GM23338 (cell line): ENCODE results near the gene MYCN. TPM values are rescaled to one million over a fixed set of nuclear protein-coding genes. Genes with fewer than 3 reads are reported as not detected.

ENCODE experiments used
- ATAC-seq: fragments of 200-7000 bp; cut with Tn5 transposase; 3 replicates; pipeline ENCODE4 v1.9.1; 2020
- DNase-seq: peaks from one replicate; pipeline ENCODE4 v3.0.0-alpha.2; 2015; ENCODE audit warnings: low spot score
- H2AFZ ChIP-seq: fragments of 200-600 bp; sonication (generic); 2 replicates; pipeline ENCODE4 v1.8.0; 2016; ENCODE audit warnings: antibody characterized with exemption, mild to moderate bottlenecking, moderate library complexity
- H3F3A ChIP-seq: fragments of 200-600 bp; sonication (generic); replicated peaks from 2 replicates; pipeline ENCODE4 v1.8.0; 2017; ENCODE audit warnings: antibody characterized with exemption, mixed run types, low read depth
- H3K27ac ChIP-seq: fragments of 200-600 bp; sonication (generic); 2 replicates; pipeline ENCODE4 v1.6.1; 2016; ENCODE audit warnings: low read depth
- H3K27me3 ChIP-seq: fragments of 200-600 bp; sonication (generic); 2 replicates; pipeline ENCODE4 v1.8.0; 2016; ENCODE audit warnings: mild to moderate bottlenecking, mixed run types, moderate library complexity; ENCODE audit not compliant: insufficient read depth
- H3K36me3 ChIP-seq: fragments of 200-600 bp; sonication (generic); 2 replicates; pipeline ENCODE4 v1.8.0; 2016; ENCODE audit warnings: mild to moderate bottlenecking; ENCODE audit not compliant: insufficient read depth
- H3K4me1 ChIP-seq: fragments of 200-600 bp; sonication (generic); 2 replicates; pipeline ENCODE4 v1.8.0; 2016; ENCODE audit warnings: mild to moderate bottlenecking, moderate library complexity; ENCODE audit not compliant: insufficient read depth
- H3K4me2 ChIP-seq: fragments of 200-600 bp; sonication (generic); 2 replicates; pipeline ENCODE4 v1.7.1; 2017; ENCODE audit warnings: mixed run types
- H3K4me3 ChIP-seq: fragments of 200-600 bp; sonication (generic); 2 replicates; pipeline ENCODE4 v1.6.1; 2016; ENCODE audit warnings: mixed run types
- H3K79me2 ChIP-seq: fragments of 200-600 bp; sonication (generic); replicated peaks from 2 replicates; pipeline ENCODE4 v1.8.0; 2017; ENCODE audit warnings: mild to moderate bottlenecking; ENCODE audit not compliant: insufficient read depth
- H3K9me2 ChIP-seq: fragments of 200-600 bp; sonication (generic); 2 replicates; pipeline ENCODE4 v1.8.0; 2017; ENCODE audit not compliant: insufficient read depth
- H4K20me1 ChIP-seq: fragments of 200-600 bp; sonication (generic); replicated peaks from 2 replicates; pipeline ENCODE4 v1.8.0; 2017; ENCODE audit warnings: mild to moderate bottlenecking; ENCODE audit not compliant: insufficient read depth
- H3K27ac Mint-ChIP-seq: 2 replicates; pipeline ENCODE4 v1.8.0; 2020; ENCODE audit warnings: inconsistent platforms, mild to moderate bottlenecking, moderate library complexity, mixed read lengths
- H3K27me3 Mint-ChIP-seq: 3 replicates; pipeline ENCODE4 v1.8.0; 2022; ENCODE audit warnings: low read depth, mild to moderate bottlenecking, moderate library complexity, mixed read lengths, inconsistent platforms; ENCODE audit not compliant: insufficient read depth, poor library complexity
- H3K36me3 Mint-ChIP-seq: 3 replicates; pipeline ENCODE4 v1.8.0; 2021; ENCODE audit warnings: low read depth, mild to moderate bottlenecking, inconsistent platforms, moderate library complexity, mixed read lengths
- H3K4me1 Mint-ChIP-seq: 3 replicates; pipeline ENCODE4 v1.8.0; 2020; ENCODE audit warnings: mild to moderate bottlenecking, inconsistent platforms, mixed read lengths
- H3K4me3 Mint-ChIP-seq: 3 replicates; pipeline ENCODE4 v1.8.0; 2021; ENCODE audit warnings: moderate library complexity, mild to moderate bottlenecking, inconsistent platforms, mixed read lengths
- H3K9me3 Mint-ChIP-seq: 3 replicates; pipeline ENCODE4 v1.8.0; 2020; ENCODE audit warnings: moderate library complexity, mild to moderate bottlenecking, inconsistent platforms, mixed read lengths
- NANOG ChIP-seq: IDR thresholded peaks from 2 replicates; pipeline ENCODE4 v1.6.1; 2016; ENCODE audit warnings: antibody characterized with exemption, borderline replicate concordance
- REST ChIP-seq: IDR thresholded peaks from one replicate; pipeline ENCODE4 v1.6.1; 2018; ENCODE audit warnings: antibody characterized with exemption; ENCODE audit not compliant: unreplicated experiment
- polyA plus RNA-seq: library from polyadenylated mRNA; unstranded; fragments of >200 nt; fragmentation: Nextera tagmentation; extraction: Ambion mirVana; gene quantifications from 2 replicates; pipeline ENCODE4 v1.2.1, GENCODE V29; 2016
- total RNA-seq: library from RNA; depleted of rRNA; stranded (reverse); fragments of >200 nt; shearing (Covaris generic); gene quantifications from 2 replicates; pipeline ENCODE4 v1.2.3, GENCODE V29; 2014
- TF ChIP-seq, protein P1 (sequence below), 2 experiments: fragments of 200-600 bp in 1 of 2; sonication (generic) in 1 of 2; conservative IDR thresholded peaks; 2 replicates each; pipeline versions ENCODE4 v1.5.1 to v1.6.1; 2016 to 2017; ENCODE audit warnings: antibody characterized with exemption in 2 of 2, low read depth in 2 of 2, mild to moderate bottlenecking in 2 of 2, moderate library complexity in 1 of 2

MYCN gene
- total and polyA plus RNA-seq, 2 experiments from 2014 or later = 50.8 to 145 TPM

GRCh38 chr2:15932394-15933183, 7.8 kb upstream of the MYCN start:
- H2AFZ ChIP-seq = 0 out of 2 replicates have a peak overlapping the region, but pooled peaks have one; percentile 38
- no peak for DNase-seq
- TF ChIP-seq REST (no peak), NANOG (no peak)
- H4K20me1 ChIP-seq = no peaks in the 10 kb centered on the region
- peaks cover 2% of the 10 kb centered on the region; the same call in 1 of the 2 replicates for H3F3A ChIP-seq
- Mint-ChIP-seq H3K4me1 (peaks cover 31% of the 10 kb centered on the region), H3K9me3 (peaks cover 8% of the 10 kb centered on the region), H3K36me3 (peaks cover 10% of the 10 kb centered on the region; the same call in 2 of the 3 replicates), H3K27ac (no peak overlapping the region; the same call in 1 of the 2 replicates), H3K27me3 (peaks cover 2% of the 10 kb centered on the region), H3K4me3 (no peak overlapping the region)
- H3K27me3 ChIP-seq = no peaks in the 10 kb centered on the region
- no peaks in the 10 kb centered on the region for H3K36me3 ChIP-seq
- no peak overlapping the region for H3K27ac ChIP-seq
- H3K4me2 ChIP-seq = no peak overlapping the region
- H3K4me3 ChIP-seq = no peak overlapping the region
- ATAC-seq = no peak
- H3K79me2 ChIP-seq = no peaks in the 10 kb centered on the region
- H3K4me1 ChIP-seq = peaks cover 28% of the 10 kb centered on the region
- H3K9me2 ChIP-seq = no peaks in the 10 kb centered on the region

GRCh38 chr2:15933184-15933845, 7.0 kb upstream of the MYCN start:
- DNase-seq (no peak), ATAC-seq (no peak)
- no peak overlapping the region for H3K27ac ChIP-seq
- TF ChIP-seq, protein P1, sequence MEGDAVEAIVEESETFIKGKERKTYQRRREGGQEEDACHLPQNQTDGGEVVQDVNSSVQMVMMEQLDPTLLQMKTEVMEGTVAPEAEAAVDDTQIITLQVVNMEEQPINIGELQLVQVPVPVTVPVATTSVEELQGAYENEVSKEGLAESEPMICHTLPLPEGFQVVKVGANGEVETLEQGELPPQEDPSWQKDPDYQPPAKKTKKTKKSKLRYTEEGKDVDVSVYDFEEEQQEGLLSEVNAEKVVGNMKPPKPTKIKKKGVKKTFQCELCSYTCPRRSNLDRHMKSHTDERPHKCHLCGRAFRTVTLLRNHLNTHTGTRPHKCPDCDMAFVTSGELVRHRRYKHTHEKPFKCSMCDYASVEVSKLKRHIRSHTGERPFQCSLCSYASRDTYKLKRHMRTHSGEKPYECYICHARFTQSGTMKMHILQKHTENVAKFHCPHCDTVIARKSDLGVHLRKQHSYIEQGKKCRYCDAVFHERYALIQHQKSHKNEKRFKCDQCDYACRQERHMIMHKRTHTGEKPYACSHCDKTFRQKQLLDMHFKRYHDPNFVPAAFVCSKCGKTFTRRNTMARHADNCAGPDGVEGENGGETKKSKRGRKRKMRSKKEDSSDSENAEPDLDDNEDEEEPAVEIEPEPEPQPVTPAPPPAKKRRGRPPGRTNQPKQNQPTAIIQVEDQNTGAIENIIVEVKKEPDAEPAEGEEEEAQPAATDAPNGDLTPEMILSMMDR (conservative IDR thresholded peaks at IDR 0.05; ENCODE audit: low read depth in 2 of 2) = no peak
- TF ChIP-seq NANOG = no peak
- no peaks in the 10 kb centered on the region for H3K27me3 ChIP-seq
- H4K20me1 ChIP-seq = no peaks in the 10 kb centered on the region
- no peak overlapping the region for H3K4me2 ChIP-seq
- H3K4me3 ChIP-seq = no peak overlapping the region
- H3K4me1 Mint-ChIP-seq = peaks cover 36% of the 10 kb centered on the region
- H3K4me3 Mint-ChIP-seq = no peak overlapping the region
- H3K79me2 ChIP-seq = no peaks in the 10 kb centered on the region
- peaks cover 4% of the 10 kb centered on the region for H3K27me3 Mint-ChIP-seq
- H3F3A ChIP-seq = peaks cover 8% of the 10 kb centered on the region; the same call in 1 of the 2 replicates
- H3K27ac Mint-ChIP-seq = no peak overlapping the region
- peak overlapping the region; percentile 85; the same call in 1 of the 2 replicates for H2AFZ ChIP-seq
- H3K36me3 Mint-ChIP-seq = peaks cover 13% of the 10 kb centered on the region; the same call in 2 of the 3 replicates
- H3K9me2 ChIP-seq = no peaks in the 10 kb centered on the region
- H3K9me3 Mint-ChIP-seq = peaks cover 10% of the 10 kb centered on the region
- no peaks in the 10 kb centered on the region for H3K36me3 ChIP-seq
- peaks cover 35% of the 10 kb centered on the region for H3K4me1 ChIP-seq
